Activated naive CD4-positive, alpha-beta T cell treated with anti-CD3 and anti-CD28 coated beads, Interleukin-2, amount 50 U/mL, for 72 hours (primary cell): ENCODE data around the gene KRTAP9-2. TPM values are rescaled to one million over a fixed set of nuclear protein-coding genes. Genes with fewer than 3 reads are reported as not detected.
"Not testable (repeated sequence)": the region's sequence is repeated elsewhere in the genome, so short reads cannot be mapped to it uniquely, and the experiment has no call there.

Experiments used
- ATAC-seq, 2 donors: fragments of 150-1000 bp; cut with Tn5 transposase; 2 replicates each; pipeline ENCODE4 v1.10.0; 2021; ENCODE audit warnings: mild to moderate bottlenecking in 2 of 2, moderate library complexity in 2 of 2
- DNase-seq, 2 donors: peaks; one replicate each; pipeline ENCODE4 v3.0.0; 2021 to 2022; ENCODE audit warnings: low spot score in 2 of 2
- H3K27ac Mint-ChIP-seq, 2 donors: one replicate each; pipeline ENCODE4 v1.8.0; 2022; ENCODE audit warnings: mild to moderate bottlenecking in 2 of 2, mixed read lengths in 2 of 2
- H3K36me3 Mint-ChIP-seq, 2 donors: one replicate each; pipeline ENCODE4 v1.8.0; 2022; ENCODE audit warnings: mixed read lengths in 2 of 2
- H3K9me3 Mint-ChIP-seq, 2 donors: one replicate each; pipeline ENCODE4 v1.8.0; 2022; ENCODE audit warnings: mixed read lengths in 2 of 2
- total RNA-seq, 2 donors: library from RNA; stranded (reverse); gene quantifications; one replicate each; pipeline ENCODE4 v1.2.3, GENCODE V29; 2022

KRTAP9-2 gene
- total RNA-seq, 2 donors from 2014 or later: not detected

DNA sequence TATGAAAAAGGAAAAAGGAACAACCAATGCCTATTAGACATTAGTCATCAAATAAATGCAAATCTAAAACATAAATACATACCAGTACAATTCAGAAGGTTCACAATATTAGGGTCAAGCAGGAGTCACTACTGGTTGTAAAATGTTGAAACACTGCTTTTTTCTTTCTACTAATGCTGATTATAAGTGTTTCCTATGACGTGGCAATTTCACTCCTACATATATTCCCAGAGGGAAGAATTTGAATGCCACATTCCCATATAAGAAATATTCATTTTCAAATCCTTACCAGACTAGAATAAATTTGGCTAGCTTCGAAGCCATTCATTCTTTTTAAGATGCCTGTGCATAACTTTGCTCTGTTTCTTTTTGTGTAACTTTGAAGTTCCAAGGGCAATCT lies 2.6 kb upstream of the KRTAP9-2 start:
- DNase-seq: no peak
- Mint-ChIP-seq H3K27ac (no peak overlapping the region), H3K36me3 (peaks cover 5 to 16% of the 10 kb centered on the region in 2 donors), H3K9me3 (peaks cover 4 to 20% of the 10 kb centered on the region in 2 donors)
- no peak for ATAC-seq

DNA sequence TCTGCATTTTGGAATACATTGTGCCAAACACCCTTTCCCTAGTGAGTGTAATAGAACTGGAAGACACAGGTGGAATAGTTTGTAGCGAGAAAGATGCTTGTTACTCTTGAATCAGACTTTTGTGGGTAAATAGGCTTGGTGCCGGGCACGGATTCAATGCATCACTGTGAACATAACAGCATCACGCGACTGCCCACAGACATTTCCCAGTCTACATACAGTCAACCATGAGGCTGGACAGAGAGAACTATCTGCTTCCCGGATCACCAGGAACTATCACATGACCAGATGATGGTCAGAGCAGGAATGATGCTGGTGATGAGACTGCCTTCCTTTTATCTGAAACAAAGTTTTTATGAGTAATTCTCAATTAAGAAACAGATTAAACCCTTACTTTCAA lies 397 bp upstream of the KRTAP9-2 start:
- Mint-ChIP-seq H3K36me3 (peaks cover 0 to under 1% of the 10 kb centered on the region in 2 donors), H3K27ac (no peak overlapping the region), H3K9me3 (peaks cover 0 to 4% of the 10 kb centered on the region in 2 donors)
- ATAC-seq (no peak), DNase-seq (no peak)

DNA sequence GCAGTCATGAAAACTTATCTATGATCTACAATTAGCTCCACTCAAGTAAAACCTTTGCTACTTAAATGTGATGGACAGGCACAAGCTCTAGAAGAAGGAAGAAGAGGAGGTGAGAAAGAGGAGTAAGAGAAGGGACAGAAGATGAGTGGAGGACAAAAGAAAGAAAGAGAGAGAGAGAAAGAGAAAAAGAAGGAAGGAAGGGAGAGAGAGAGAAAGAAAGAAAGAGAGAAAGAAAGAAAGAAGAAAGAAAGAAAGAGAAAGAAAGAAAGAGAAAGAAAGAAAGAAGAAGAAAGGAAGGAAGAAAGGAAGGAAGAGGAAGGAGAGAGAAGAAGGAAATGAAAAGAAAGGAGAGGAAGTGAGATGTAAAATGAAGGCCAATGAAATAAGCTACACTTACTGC lies 3.6 kb downstream of the KRTAP9-2 start:
- no peak overlapping the region for H3K27ac Mint-ChIP-seq
- ATAC-seq (no peak), DNase-seq (no peak)
- no peaks in the 10 kb centered on the region for H3K9me3 Mint-ChIP-seq
- no peaks in the 10 kb centered on the region for H3K36me3 Mint-ChIP-seq

DNA sequence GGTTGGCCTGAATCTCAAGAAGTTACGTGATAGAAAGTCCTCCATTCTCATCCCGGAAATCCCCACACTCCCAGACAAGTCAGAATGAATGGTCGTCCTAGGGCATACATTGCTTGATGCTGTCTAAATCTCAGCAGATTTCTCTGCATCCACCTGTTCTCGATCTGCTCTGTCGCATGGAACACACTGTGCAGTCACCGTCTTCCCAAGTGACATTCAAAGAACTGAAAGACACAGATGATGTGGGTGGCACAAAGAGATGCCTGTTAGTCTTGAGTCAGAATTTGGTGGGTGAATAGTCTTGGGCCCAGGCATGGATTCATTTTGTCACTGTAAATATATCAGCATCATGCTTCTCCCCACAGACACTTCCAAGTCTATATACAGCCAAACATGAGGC lies 5.3 kb downstream of the KRTAP9-2 start:
- Mint-ChIP-seq H3K27ac (no peak overlapping the region), H3K36me3 (no peaks in the 10 kb centered on the region), H3K9me3 (no peaks in the 10 kb centered on the region)
- ATAC-seq (no peak), DNase-seq (no peak)

DNA sequence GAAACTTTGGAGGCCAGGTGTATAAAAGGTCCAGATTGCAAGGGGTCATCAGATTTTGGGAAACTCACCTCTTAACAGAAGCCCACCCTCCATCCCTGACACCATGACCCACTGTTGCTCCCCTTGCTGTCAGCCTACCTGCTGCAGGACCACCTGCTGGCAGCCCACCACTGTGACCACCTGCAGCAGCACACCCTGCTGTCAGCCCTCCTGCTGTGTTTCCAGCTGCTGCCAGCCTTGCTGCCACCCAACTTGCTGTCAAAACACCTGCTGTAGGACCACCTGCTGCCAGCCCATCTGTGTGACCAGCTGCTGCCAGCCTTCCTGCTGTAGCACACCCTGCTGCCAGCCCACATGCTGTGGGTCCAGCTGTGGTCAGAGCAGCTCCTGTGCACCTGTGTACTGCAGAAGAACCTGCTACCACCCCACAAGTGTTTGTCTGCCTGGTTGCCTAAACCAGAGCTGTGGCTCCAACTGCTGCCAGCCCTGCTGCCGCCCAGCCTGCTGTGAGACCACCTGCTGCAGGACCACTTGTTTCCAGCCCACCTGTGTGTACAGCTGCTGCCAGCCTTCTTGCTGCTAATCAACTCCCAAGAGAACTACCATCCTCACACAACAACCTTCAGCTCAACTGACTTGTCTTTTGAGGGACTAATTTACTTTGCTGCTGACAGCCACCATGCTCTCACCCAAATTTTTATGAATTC lies 6.1 kb downstream of the KRTAP9-2 start, which contains the start of gene KRTAP9-3:
Gene KRTAP9-3 (plus strand): TSS at position 51 of the 707 bp plus-strand sequence. CDS start 53 bp downstream, at position 104.
- DNase-seq, H3K9me3 Mint-ChIP-seq, ATAC-seq, H3K27ac Mint-ChIP-seq, H3K36me3 Mint-ChIP-seq: not testable (repeated sequence)

DNA sequence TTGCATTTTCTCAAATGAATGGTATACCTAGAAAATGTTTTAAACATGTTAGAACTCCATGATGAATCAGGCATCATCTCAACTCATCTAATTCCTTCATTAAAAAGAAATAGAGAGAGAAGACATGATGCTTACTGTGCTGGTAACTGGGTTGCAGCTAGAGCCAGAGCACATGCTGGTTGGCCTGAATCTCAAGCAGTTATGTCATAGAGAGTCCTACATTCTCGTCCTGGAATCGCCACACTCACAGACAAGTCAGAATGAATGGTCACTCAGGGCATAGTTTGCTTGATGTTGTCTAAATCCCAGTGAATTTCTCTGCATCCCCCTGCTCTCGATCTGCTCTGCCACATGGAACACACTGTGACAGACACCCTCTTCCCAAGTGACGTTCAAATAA lies 10.7 kb downstream of the KRTAP9-2 start:
- H3K27ac Mint-ChIP-seq, H3K36me3 Mint-ChIP-seq, DNase-seq, ATAC-seq, H3K9me3 Mint-ChIP-seq: not testable (repeated sequence)

DNA sequence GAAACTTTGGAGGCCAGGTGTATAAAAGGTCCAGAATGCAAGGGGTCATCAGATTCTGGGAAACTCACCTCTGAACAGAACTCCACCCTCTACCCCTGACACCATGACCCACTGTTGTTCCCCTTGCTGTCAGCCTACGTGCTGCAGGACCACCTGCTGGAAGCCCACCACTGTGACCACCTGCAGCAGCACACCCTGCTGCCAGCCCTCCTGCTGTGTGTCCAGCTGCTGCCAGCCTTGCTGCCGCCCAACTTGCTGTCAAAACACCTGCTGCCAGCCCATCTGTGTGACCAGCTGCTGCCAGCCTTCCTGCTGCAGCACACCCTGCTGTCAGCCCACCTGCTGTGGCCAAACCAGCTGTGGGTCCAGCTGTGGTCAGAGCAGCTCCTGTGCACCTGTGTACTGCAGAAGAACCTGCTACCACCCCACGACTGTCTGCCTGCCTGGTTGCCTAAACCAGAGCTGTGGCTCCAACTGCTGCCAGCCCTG lies 11.5 kb downstream of the KRTAP9-2 start, which contains the start of gene KRTAP9-8:
Gene KRTAP9-8 (plus strand): TSS at position 51 of the 489 bp plus-strand sequence. CDS start 53 bp downstream, at position 104.
- H3K36me3 Mint-ChIP-seq: not testable (repeated sequence)

DNA sequence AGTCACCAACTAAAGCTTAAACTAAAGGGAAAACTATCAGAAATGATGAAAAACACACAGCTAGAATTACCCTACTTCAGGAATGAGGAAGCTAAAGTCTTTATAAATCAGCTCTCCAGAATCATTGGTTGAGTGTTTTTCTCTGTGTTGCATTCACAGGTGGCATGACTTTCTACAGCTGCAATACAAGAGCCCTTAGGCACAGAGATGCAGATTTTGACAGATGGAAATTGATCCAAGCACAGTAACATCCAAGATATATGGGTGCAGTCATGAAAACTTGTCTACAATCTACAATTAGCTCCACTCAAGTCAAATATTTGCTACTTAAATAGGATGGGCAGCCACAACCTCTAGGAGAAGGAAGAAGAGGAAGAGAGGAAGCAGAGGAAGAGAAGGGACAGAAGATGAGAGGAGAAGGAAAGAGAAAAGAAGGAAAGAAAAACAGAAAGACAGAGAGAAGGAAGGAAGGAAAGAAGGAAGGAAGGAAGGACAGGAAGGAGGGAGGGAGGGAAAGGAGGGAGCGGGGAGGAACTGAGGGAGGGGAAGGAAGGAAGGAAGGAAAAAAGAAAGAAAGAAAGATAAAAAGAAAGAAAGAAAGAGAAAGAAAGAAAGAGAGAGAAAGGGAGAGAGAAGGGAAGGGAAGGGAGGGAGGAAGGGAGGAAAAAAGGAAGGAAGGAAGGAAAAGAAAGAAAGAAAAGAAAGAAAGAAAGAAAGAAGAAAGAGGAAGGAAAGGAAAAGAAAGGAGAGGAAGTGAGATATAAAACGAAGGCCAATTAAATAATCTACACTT lies 20.7 kb downstream of the KRTAP9-2 start:
- not testable (repeated sequence) for H3K36me3 Mint-ChIP-seq, H3K9me3 Mint-ChIP-seq, DNase-seq, ATAC-seq
- peak overlapping the region in 1 of 2 donors; percentile 5 for H3K27ac Mint-ChIP-seq

More for the DNA sequence above, 11.5 kb downstream of the KRTAP9-2 start, which contains the start of gene KRTAP9-8:
- H3K9me3 Mint-ChIP-seq, DNase-seq, ATAC-seq, H3K27ac Mint-ChIP-seq: not testable (repeated sequence)

DNA sequence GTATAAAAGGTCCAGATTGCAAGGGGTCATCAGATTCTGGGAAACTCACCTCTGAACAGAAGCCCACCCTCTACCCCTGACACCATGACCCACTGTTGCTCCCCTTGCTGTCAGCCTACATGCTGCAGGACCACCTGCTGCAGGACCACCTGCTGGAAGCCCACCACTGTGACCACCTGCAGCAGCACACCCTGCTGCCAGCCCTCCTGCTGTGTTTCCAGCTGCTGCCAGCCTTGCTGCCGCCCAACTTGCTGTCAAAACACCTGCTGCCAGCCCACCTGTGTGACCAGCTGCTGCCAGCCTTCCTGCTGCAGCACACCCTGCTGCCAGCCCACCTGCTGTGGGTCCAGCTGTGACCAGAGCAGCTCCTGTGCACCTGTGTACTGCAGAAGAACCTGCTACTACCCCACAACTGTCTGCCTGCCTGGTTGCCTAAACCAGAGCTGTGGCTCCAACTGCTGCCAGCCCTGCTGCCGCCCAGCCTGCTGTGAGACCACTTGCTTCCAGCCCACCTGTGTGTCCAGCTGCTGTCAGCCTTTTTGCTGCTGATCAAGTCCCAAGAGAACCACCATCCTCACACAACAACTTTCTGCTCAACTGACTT lies 23.3 kb downstream of the KRTAP9-2 start, which contains the start of gene KRTAP9-4:
Gene KRTAP9-4 (plus strand): TSS at position 51 of the 604 bp plus-strand sequence. CDS start 34 bp downstream, at position 85.
- DNase-seq, ATAC-seq, H3K27ac Mint-ChIP-seq, H3K36me3 Mint-ChIP-seq, H3K9me3 Mint-ChIP-seq: not testable (repeated sequence)

DNA sequence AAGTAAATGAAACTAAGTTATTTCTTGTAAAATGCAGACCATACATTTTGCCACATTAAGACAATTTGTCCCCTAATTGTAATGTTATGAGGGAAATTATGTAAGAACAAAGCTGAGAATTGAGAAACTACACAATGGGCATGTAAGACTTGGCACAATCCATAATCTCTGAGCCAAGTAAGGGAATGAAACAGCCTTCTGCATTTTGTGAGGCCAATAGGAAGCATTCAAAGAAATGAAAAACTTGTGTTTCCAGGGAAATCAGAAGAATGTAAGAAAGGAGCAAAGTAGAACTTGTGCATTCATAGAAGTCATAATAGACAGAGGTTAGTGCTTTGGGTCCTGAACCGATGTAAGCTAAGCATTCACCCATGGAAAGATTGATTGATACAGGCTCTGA lies 24.8 kb downstream of the KRTAP9-2 start:
- no peaks in the 10 kb centered on the region for H3K9me3 Mint-ChIP-seq
- no peaks in the 10 kb centered on the region for H3K36me3 Mint-ChIP-seq
- ATAC-seq: no peak
- DNase-seq: no peak
- H3K27ac Mint-ChIP-seq: no peak overlapping the region

DNA sequence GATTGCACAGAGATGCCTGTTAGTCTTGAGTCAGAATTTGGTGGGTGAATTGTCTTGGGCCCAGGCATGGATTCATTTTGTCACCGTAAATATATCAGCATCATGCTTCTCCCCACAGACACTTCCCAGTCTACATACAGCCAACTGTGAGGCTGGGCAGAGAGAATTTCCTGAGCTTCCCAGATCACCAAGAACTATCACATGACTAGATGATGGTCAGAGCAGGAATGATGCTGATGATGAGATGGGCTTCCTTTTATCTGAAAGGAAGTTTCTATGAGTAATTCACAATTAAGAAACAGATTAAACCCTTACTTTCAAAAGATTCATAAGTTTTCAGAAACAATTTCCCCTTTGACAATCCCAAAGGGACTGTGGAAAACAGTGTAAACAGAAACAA lies 28.4 kb downstream of the KRTAP9-2 start:
- no peaks in the 10 kb centered on the region for H3K36me3 Mint-ChIP-seq
- H3K9me3 Mint-ChIP-seq: no peaks in the 10 kb centered on the region
- H3K27ac Mint-ChIP-seq: no peak overlapping the region
- ATAC-seq (no peak), DNase-seq (no peak)

DNA sequence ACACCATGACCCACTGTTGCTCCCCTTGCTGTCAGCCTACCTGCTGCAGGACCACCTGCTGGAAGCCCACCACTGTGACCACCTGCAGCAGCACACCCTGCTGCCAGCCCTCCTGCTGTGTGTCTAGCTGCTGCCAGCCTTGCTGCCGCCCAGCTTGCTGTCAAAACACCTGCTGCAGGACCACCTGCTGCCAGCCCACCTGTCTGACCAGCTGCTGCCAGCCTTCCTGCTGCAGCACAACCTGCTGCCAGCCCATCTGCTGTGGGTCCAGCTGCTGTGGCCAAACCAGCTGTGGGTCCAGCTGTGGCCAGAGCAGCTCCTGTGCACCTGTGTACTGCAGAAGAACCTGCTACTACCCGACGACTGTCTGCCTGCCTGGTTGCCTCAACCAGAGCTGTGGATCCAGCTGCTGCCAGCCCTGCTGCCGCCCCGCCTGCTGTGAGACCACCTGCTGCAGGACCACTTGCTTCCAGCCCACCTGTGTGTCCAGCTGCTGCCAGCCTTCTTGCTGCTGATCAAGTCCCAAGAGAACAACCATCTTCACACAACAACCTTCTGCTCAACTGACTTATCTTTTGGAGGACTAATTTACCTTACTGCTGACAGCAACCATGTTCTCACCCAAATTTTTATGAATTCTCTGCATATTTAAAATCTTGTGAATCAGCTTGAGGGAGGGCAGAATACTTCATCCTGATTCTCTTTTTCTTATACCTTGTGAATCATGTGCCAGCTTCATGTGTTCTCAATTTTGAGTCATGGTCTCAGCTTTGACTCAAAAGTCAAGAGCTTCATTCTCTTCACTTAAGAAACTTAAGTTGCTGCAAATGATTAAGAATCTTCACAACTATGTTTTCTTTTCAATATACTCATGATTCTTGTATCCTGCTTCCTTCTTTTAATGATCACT lies 29.2 kb downstream of the KRTAP9-2 start, which contains the start of gene KRTAP9-9:
Gene KRTAP9-9 (plus strand): TSS at position 4 of the 910 bp plus-strand sequence.
- H3K27ac Mint-ChIP-seq, ATAC-seq, H3K9me3 Mint-ChIP-seq, H3K36me3 Mint-ChIP-seq, DNase-seq: not testable (repeated sequence)

DNA sequence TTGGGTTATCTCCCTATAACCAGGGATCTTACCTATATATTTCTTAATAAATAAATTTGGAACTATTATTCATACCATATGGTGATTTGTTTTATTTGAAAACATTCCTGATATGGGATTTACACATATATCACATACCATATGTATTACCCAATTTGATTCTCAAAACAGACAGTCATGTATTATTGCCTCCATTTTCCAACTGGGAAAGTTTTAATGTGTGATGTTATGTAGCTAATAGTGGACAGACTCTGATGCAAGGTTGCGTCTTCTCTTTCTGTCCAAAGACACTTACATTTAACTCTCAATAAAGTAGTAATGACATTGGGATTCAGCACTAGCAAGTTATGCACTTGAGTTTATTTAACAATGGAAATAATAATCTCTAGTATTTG lies 29.8 kb downstream of the KRTAP9-2 start:
- DNase-seq: no peak
- H3K36me3 Mint-ChIP-seq: no peaks in the 10 kb centered on the region
- H3K9me3 Mint-ChIP-seq: no peaks in the 10 kb centered on the region
- no peak overlapping the region for H3K27ac Mint-ChIP-seq
- ATAC-seq: no peak

DNA sequence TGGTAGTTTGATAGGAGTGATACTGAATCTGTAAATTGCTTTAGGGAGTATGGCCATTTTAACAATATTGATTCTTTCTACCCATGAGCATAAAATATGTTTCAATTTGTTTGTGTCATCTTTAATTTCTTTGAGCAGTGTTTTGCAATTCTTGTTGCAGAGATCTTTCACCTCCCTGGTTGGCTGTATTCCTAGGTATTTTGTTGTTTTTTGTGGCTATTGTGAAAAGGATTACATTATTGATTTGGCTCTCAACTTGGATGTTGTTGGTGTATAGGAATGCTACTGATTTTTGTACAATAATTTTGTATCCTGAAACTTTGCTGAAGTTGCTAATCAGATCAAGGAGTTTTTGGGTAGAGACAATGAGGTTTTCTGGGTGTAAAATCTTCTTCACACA lies 32.0 kb downstream of the KRTAP9-2 start:
- ATAC-seq: no peak
- no peaks in the 10 kb centered on the region for H3K36me3 Mint-ChIP-seq
- H3K27ac Mint-ChIP-seq: no peak overlapping the region
- no peak for DNase-seq
- H3K9me3 Mint-ChIP-seq: no peaks in the 10 kb centered on the region

DNA sequence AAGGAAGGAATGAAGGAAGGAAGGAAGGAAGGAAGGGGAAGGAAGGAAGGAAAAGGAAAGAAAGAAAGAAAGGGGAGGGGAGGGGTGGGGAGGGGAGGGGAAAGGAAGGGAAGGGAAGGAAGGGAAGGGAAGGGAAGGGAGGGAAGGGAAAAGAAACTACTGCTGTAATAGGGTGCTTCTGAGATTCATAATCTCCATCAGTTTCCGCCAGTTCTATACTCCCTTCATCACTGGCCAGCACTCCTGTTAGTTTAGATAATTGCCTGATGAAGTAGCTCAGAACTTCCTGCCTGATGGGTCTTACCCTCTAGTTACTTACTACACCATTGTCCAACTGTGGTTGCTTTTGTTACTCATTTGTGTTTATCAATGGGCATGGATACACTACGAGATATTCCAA lies 36.8 kb downstream of the KRTAP9-2 start:
- H3K9me3 Mint-ChIP-seq: no peaks in the 10 kb centered on the region
- DNase-seq (no peak), ATAC-seq (no peak)
- H3K27ac Mint-ChIP-seq: no peak overlapping the region
- no peaks in the 10 kb centered on the region for H3K36me3 Mint-ChIP-seq

DNA sequence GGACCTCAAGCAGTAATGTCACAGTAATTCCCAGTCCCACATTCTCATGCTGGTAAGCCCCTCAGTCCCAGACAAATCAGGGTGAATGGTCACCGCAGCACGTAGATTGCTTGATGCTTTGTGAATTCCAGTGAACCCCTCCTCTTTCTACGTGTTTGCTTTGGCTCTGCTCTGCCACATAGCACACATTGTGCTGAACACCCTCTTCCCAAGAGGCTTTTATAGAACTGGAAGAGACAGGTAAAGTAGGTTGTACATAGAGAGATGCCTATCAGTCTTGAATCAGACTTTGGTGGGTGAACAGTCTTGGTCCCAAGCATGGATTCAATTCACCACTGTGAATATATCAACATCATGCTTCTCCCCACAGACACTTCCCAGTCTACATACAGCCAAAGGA lies 38.2 kb downstream of the KRTAP9-2 start:
- DNase-seq: no peak
- no peaks in the 10 kb centered on the region for H3K36me3 Mint-ChIP-seq
- ATAC-seq: no peak
- H3K9me3 Mint-ChIP-seq: no peaks in the 10 kb centered on the region
- H3K27ac Mint-ChIP-seq: no peak overlapping the region
